Mononuclear cell (primary cell): Measurements from ENCODE around the gene CROCC. TPM values are rescaled to one million over a fixed set of nuclear protein-coding genes. Genes with fewer than 3 reads are reported as not detected.
"Not testable (repeated sequence)": the region's sequence is repeated elsewhere in the genome, so short reads cannot be mapped to it uniquely, and the experiment has no call there.

Experiments
- H3K27me3 ChIP-seq: 2 replicates; pipeline ENCODE4 v1.6.0; 2011; ENCODE audit warnings: low read length, control low read depth; ENCODE audit not compliant: insufficient read depth
- H3K4me1 ChIP-seq: 2 replicates; pipeline ENCODE4 v1.5.1; 2011; ENCODE audit warnings: mild to moderate bottlenecking, low read length, control low read depth; ENCODE audit not compliant: insufficient read depth
- H3K4me3 ChIP-seq: 2 replicates; pipeline ENCODE4 v1.5.1; 2011; ENCODE audit warnings: mild to moderate bottlenecking, low read length, moderate library complexity
- H3K9me3 ChIP-seq: 2 replicates; pipeline ENCODE4 v1.5.1; 2011; ENCODE audit warnings: low read depth, mild to moderate bottlenecking, control low read depth, low read length
- total RNA-seq: library from RNA; depleted of rRNA; stranded (reverse); fragments of >200 nt; gene quantifications from one replicate; pipeline ENCODE4 v1.2.3, GENCODE V29; 2012

Gene CROCC, protein sequence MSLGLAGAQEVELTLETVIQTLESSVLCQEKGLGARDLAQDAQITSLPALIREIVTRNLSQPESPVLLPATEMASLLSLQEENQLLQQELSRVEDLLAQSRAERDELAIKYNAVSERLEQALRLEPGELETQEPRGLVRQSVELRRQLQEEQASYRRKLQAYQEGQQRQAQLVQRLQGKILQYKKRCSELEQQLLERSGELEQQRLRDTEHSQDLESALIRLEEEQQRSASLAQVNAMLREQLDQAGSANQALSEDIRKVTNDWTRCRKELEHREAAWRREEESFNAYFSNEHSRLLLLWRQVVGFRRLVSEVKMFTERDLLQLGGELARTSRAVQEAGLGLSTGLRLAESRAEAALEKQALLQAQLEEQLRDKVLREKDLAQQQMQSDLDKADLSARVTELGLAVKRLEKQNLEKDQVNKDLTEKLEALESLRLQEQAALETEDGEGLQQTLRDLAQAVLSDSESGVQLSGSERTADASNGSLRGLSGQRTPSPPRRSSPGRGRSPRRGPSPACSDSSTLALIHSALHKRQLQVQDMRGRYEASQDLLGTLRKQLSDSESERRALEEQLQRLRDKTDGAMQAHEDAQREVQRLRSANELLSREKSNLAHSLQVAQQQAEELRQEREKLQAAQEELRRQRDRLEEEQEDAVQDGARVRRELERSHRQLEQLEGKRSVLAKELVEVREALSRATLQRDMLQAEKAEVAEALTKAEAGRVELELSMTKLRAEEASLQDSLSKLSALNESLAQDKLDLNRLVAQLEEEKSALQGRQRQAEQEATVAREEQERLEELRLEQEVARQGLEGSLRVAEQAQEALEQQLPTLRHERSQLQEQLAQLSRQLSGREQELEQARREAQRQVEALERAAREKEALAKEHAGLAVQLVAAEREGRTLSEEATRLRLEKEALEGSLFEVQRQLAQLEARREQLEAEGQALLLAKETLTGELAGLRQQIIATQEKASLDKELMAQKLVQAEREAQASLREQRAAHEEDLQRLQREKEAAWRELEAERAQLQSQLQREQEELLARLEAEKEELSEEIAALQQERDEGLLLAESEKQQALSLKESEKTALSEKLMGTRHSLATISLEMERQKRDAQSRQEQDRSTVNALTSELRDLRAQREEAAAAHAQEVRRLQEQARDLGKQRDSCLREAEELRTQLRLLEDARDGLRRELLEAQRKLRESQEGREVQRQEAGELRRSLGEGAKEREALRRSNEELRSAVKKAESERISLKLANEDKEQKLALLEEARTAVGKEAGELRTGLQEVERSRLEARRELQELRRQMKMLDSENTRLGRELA (N-terminal part only)
- total RNA-seq: 27.8 TPM

DNA sequence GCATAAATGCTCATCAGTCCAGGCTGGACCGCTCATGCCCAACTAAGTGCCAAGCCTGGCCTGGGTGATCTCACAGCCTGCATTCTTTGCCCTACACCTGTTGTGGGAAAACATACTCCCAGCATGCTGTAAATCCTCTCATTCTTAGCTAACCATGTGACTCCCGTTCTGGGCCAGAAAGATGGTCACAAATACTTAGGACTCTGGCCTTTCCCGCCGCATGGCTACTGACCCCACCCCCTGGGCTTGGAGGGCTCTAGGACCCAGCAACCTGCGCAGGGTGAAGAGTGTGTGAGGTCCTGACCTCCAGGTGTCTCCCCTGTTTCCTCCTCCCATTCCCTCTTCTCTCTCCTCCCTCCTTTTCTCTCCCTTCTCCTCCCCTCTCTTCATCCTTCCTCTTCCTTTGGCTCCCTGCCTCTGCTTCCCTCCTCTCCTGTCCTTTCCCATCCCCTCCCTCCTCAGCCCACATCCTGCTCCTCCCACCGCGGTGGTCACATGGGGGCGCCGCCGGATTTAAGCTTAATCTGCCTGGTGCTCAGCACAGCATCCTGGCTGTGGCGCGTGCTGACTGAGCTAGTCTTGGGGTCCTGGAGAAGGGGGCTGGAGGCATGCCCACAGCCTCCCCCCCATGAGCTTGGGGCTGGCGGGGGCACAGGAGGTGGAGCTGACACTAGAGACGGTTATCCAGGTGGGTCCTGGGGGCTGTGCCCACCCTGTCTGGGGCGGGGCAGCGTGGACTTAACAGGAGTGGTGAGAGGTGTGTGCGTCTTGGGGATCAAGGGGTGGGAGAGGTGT, at the start of gene CROCC:
Gene CROCC (plus strand): TSS at position 541 of the 795 bp plus-strand sequence. CDS start 88 bp downstream, at position 629.
- H3K27me3 ChIP-seq: no peaks in the 10 kb centered on the region
- H3K9me3 ChIP-seq: no peaks in the 10 kb centered on the region
- H3K4me1 ChIP-seq: peaks cover 13% of the 10 kb centered on the region
- H3K4me3 ChIP-seq: no peak within 1 kb of the TSS

DNA sequence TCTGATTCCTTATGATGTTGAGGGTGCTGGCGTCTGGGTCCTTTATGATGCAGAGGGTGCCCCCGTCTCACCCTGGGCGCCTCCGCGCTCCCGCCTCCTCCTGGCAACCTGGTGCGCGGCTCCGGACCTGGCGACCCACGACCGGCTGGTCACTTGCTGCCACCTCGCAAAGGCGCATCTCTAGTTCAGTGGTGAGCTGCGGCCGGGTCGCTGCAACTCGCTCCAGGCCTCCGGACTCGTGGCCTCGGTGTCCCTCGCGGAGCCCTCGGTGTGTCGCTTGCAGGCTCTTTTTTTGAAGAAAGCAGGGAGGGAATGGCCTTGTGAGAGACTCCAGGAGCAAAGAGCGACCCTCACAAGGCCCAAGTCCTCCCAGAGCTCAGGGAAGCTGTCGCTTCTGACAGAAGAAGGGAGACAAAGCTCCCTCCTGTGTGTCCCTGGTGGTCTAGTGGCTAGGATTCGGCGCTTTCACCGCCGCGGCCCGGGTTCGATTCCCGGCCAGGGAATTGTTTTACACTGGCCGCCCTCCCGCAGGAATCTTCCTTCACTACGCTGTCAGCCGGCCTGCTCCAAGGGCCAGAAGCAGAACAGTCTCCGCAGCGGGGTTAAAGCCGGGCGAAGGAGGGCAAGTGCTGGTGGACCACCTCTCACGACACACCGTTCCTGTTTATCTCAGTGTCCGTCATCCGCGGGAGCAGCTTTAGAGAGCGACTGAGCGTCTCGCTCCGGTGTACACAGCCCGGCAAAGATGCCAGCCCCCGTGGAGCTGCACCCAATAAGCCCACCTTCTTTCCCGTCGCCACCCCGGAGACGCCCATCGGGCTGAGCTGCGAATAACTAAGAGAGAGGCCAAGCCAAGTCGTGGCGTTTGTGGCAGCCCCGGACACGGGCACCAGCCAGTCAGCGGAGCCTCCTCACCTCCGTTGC, 49.3 kb upstream of the CROCC start:
- not testable (repeated sequence) for H3K4me1 ChIP-seq, H3K4me3 ChIP-seq, H3K9me3 ChIP-seq
- peaks cover 21% of the 10 kb centered on the region for H3K27me3 ChIP-seq

DNA sequence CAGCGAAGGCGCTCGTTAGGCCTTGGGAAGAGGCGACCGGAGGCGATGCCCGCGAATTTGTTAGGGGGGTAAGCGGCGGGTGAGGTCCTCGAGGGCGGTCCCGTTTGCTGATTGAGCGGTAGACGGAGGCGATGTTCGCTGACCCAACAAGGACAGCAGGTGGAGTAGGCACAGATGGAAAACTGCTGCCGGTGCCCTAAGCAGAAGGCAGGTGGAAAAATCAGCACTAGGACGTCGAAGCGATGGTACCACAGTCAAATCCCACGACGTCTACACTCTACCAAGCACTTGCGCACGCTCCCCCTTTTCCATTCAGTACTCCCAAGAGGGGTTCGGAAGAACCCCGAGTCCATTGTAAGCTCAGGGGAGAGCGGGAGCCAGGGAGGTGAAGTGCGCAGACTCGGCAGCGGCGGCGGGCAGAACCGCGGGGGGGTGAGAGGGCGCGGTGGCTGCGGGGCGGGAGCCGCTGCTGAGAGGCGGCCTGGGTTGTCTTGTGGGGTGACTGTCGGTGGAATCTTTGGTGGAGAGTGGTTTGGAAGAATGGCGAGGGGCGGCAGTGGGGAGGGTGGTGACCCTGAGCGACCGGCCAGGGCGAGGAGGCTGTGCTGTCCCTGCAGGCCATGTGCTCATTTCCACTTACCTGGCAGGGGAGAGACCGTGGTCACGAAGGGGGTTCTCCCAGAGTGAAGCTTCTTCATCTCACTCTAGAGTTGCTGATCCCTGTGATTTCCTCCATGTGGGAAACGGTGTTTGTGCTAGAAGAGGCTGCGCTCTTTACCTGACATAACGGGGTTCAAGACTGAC, 48.5 kb upstream of the CROCC start:
- not testable (repeated sequence) for H3K4me1 ChIP-seq, H3K9me3 ChIP-seq, H3K4me3 ChIP-seq
- H3K27me3 ChIP-seq: peaks cover 21% of the 10 kb centered on the region

DNA sequence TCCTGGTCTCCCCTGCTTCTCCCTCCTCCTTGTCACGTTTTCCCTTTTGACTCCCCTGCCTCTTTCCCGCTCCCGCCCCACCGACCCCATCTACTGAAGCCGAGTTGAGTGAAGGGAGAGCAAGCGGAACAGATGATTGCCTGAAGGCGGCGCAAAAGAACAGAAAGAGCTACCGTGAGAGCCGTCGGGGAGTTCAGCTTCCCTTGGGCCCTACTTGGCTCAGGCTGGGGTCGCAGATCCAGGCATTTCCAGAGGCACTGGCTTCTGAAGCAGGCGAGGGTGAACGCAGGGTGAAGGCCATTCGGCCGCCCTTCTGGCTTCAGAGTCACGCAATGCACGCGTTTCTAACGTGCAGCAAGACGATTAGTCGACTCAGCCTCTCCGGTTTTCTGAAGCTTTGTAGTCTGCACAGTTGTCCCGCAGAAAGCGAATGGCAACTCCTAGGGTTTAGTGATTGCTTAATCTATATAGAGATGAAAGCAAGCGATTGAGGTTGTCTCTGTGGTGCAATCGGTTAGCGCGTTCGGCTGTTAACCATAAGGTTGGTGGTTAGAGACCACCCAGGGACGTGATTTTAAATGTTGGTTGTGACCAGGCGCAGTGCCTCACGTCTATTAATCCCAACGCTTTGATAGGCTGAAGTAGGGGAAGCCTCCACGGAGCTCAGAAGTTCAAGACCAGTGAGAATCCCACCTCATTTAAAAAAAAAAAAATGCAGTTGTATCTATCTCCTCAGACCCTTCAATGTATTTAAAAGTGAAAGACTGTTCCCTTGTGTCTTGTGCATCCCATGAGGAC, 46.6 kb upstream of the CROCC start:
- H3K27me3 ChIP-seq: peaks cover 27% of the 10 kb centered on the region
- not testable (repeated sequence) for H3K9me3 ChIP-seq, H3K4me3 ChIP-seq, H3K4me1 ChIP-seq

DNA sequence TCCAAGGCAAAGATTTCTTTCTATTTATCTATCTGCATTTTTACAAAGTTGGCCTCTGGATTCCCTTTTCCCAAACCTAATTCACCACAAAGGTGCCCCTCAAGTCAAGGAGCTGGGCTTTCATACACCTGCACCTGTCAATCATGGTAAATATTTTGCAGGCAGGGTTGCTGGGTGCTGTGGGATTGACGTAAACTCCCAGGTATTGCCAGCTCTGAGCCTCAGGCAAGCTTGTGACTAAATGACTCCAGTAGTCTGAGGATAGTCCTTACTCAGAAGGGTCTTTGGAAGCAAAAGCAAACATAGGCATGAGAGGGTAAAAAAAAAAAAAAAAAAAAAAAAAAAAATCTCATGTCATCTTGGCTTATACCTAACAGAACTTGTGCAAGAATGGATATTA, 40.0 kb upstream of the CROCC start:
- peaks cover 16% of the 10 kb centered on the region for H3K27me3 ChIP-seq
- not testable (repeated sequence) for H3K4me3 ChIP-seq, H3K9me3 ChIP-seq, H3K4me1 ChIP-seq

DNA sequence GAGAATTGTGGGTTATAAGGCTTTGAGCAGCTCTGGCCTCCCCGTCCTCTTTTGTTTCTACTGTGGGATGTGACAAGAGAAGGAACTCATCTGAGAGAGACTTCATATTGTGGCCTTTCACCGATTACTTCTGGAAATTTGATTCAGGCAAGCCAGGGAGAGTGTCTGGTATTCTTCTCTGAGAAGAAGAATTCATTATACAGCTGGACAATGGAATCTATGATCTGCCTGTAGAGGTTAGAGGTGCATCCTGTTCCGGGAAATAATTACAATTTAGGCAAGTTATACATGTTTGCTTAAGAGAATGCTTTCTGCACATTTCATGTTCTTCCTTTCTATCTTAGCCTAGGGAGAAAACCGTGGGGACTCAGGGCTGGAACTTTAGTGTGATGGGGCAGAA, 38.7 kb upstream of the CROCC start:
- peaks cover 16% of the 10 kb centered on the region for H3K27me3 ChIP-seq
- no peaks in the 10 kb centered on the region for H3K9me3 ChIP-seq
- H3K4me1 ChIP-seq: no peaks in the 10 kb centered on the region
- H3K4me3 ChIP-seq: no peak overlapping the region

DNA sequence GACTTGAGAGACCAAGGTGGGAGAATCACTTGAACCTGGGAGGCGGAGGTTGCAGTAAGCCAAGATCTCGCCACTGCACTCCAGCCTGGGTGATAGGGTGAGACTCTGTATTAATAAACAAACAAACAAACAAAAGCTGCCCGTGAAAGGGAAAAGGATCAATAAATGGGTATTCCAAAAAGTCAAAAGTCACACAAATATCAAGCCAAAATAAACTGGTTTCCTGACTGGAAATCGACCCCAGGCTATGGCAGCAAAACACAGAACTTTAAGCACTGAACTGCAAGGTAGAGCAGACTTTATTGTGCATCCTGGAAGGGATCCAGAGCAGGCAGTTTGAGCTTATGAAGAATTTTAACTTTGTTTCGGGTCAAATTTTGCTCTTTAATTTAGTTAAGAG, 37.2 kb upstream of the CROCC start:
- not testable (repeated sequence) for H3K4me1 ChIP-seq, H3K9me3 ChIP-seq, H3K4me3 ChIP-seq
- peaks cover 15% of the 10 kb centered on the region for H3K27me3 ChIP-seq

DNA sequence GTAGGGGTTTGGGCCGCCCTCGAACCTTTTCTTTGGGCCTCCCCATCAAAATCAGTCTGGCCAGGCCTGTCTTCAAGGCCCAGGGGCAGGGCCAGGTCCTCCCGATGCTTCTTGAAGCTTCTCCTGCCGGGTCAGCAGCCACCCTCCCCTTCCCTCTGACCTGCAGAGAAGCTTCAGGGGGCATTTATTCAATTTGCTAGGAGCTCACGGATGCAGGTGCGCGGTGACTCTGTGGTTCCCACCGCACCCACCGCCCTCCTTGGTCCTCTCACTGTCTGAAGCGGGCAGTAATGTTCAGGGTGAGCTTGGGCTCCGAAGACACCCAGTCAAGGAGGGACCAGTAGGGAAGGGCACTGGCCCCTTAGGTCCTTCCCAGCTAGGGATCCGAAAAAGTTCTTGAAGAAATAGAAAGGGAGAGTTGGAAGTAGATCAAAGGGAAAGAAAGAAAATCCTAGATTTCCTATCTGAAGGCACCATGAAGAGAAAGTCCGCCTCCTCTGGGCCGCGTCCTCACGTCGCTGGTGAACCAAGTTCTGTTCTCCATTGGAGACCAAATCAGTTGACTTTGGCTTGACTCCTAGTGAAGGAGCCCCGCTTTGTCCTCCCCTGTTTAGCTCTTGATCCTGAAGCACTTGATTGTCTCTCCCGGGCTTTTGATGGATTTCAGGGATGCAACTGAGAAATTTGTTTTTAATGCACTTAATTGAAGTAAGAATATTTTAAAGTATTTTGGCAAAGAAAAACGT, 34.7 kb upstream of the CROCC start:
- no peak overlapping the region for H3K4me3 ChIP-seq
- no peaks in the 10 kb centered on the region for H3K9me3 ChIP-seq
- H3K27me3 ChIP-seq: peaks cover 9% of the 10 kb centered on the region
- H3K4me1 ChIP-seq: peaks cover 15% of the 10 kb centered on the region

DNA sequence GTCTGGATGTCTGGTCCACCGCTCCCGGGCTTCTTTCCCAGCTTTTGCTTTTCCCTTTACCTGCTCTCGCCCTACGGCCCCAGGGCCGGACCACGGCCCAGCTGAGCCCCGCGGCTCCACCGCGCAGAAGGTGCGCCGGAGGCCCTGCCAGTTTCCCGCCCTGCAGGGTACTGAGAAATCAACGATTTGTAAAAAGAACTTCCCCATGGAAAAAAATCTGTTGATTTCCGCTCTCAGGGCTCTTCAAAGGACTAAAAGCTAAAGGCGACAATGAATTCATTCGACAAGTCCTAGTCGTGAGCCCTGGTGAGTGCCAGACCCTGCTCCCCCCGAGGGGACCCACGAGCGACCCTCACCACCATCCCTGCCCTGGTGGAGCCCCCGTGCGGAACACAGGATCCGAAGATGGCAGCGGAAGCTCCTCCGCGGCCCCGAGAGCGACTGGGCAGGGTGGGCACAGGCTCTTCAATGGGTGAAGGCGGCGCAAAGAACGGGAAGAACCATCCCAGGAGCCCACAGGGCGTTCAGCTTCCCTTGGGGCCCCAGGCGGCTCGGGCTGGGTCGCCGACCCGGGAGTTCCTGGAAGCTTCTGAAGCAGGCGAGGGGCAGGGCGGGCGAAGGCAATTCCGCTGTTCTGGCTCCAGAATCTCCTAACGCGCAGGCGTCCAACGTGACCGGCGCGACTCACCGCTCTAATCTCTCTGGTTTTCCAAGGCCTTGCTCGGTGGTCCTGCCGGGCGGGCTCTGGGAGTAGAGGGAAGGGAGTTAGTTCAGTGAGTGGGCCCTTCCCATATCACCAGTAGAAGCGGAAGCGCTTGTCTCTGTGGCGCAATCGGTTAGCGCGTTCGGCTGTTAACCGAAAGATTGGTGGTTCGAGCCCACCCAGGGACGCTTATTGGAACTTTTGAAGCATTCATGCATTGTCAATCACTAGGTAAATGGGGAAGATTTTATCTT, 32.6 kb upstream of the CROCC start:
- Histone ChIP-seq H3K4me3 (peak overlapping the region; percentile 60), H3K9me3 (no peaks in the 10 kb centered on the region), H3K4me1 (peaks cover 15% of the 10 kb centered on the region), H3K27me3 (peaks cover 7% of the 10 kb centered on the region)

DNA sequence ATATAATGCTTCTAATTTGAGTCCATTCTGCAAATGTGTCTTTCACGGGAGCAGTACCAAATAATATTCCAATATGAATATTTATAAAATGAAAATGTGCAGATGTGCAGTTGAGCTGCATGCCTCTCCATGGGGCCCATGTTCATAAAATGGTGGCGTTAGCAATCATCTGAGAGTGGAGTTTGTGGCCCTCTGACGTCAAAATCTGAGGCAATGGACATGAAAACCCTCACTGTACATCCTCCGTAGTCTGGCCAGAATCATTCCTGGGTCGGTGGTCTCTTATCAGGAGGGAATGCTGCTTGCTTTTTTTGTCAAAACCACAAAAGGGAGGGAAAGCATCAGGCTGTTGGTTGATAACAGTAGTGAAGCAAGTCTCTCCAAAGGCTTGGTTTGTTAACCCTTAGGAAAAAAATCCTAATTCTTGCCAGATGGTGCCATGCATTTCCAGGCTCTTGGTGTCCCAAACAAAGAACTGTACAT, 31.2 kb upstream of the CROCC start:
- not testable (repeated sequence) for H3K27me3 ChIP-seq, H3K9me3 ChIP-seq, H3K4me3 ChIP-seq
- peaks cover 15% of the 10 kb centered on the region for H3K4me1 ChIP-seq

DNA sequence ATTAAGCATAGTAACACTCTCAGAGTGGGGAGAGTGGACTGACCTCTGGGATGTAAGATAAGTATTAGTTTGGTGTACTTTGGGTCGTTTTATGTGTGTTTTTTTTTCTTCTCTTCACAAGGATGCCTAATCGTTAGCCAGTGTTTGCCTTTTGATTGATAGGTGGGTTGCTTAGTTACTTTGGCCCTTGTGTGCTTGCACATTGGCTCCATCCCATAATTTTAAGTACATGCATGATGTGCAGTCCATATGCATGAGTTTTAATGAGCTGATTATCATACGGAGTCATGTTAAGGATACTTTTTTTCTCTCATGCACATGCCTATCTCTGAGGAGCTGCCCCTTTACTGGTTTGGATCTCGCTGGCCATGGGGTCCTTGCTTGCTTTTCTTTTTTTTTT, 30.7 kb upstream of the CROCC start:
- peaks cover 15% of the 10 kb centered on the region for H3K4me1 ChIP-seq
- H3K9me3 ChIP-seq, H3K27me3 ChIP-seq, H3K4me3 ChIP-seq: not testable (repeated sequence)
